H1 (cell line): Measurements from ENCODE around the gene HRNR. TPM values are rescaled to one million over a fixed set of nuclear protein-coding genes. Genes with fewer than 3 reads are reported as not detected.

Experiments used
- CBX8 ChIP-seq: fragments of 300-800, 300-1000 bp; sonication (generic); IDR thresholded peaks from 2 replicates; pipeline ENCODE4 v1.7.1; 2016; ENCODE audit warnings: low read depth, low read length, borderline replicate concordance
- KDM5A ChIP-seq: fragments of 200-600 bp; IDR thresholded peaks from 2 replicates; pipeline ENCODE4 v1.7.1; 2012; ENCODE audit warnings: mild to moderate bottlenecking, low read length, inconsistent platforms, mixed read lengths
- ZNF274 ChIP-seq: IDR thresholded peaks from 2 replicates; pipeline ENCODE4 v1.7.0; 2012; ENCODE audit warnings: low read length, borderline replicate concordance; ENCODE audit errors: extremely low read depth
- polyA plus RNA-seq, 7 experiments: library from polyadenylated mRNA; depleted of rRNA in 3 of 7; stranded (reverse) in 5 of 7; unstranded in 2 of 7; fragments of >200 nt in 5 of 7; fragments of 200-250 nt in 2 of 7; gene quantifications; 1 replicate in 5 of 7; 2 replicates in 1 of 7; 4 replicates in 1 of 7; pipeline versions ENCODE4 v1.2.1 to v1.2.3, GENCODE V29; 2011 to 2013; ENCODE audit warnings: missing spikeins in 2 of 7, mixed read lengths in 2 of 7
- total RNA-seq: library from RNA; stranded (reverse); fragmentation: NEBNext Ultra II Directional; extraction: Animal tissue kit (Norgen Biotek cat#: 25700); gene quantifications from 2 replicates; pipeline ENCODE4 v1.2.1, GENCODE V29; 2021
- TF ChIP-seq, protein P1 (sequence below): IDR thresholded peaks from 2 replicates; pipeline ENCODE4 v1.6.1; 2012; ENCODE audit warnings: low read length, inconsistent platforms

The HRNR gene
- total and polyA plus RNA-seq, 2 of the 8 experiments (the other 6 are each of a cell fraction or from before 2014, with no cell fraction given), result not detected

DNA sequence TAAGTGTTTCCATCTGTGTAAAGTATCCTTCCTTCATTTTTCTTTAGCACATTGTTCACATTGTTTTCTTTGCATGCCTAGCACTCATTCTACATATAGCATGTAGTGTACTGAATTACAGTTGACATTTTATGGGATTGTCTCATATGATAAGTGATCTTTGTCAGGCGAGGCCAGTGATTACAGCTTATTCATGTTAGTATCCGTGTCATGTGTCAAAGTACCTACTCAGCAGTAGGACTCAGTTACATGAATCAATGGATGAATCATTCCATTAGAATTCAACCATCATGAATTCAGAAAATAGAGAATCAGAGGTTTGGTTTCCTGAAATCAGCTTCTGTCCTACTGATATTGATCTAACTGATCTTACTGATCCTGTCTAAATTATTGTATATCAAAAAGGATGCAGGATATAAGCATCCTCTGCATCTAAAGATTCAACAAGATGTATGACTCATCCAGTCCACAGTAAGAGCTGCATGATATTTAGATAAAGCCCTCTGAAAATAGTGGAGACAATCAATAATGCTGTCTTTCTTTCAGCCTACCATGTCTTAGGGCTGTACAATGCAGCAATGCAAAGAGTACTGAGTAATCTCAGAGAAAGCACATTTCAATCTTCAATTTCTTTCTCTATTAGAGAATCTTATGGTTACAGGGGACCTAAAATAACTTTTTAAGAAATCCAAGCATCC lies 20.7 kb upstream of the HRNR start (continued):
- TF ChIP-seq ZNF274 (no peak), KDM5A (no peak), CBX8 (no peak)
- TF ChIP-seq, protein P1, sequence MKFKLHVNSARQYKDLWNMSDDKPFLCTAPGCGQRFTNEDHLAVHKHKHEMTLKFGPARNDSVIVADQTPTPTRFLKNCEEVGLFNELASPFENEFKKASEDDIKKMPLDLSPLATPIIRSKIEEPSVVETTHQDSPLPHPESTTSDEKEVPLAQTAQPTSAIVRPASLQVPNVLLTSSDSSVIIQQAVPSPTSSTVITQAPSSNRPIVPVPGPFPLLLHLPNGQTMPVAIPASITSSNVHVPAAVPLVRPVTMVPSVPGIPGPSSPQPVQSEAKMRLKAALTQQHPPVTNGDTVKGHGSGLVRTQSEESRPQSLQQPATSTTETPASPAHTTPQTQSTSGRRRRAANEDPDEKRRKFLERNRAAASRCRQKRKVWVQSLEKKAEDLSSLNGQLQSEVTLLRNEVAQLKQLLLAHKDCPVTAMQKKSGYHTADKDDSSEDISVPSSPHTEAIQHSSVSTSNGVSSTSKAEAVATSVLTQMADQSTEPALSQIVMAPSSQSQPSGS, result no peak
